CD8-positive, alpha-beta memory T cell (primary cell): ENCODE results near the gene PFKL. TPM values are rescaled to one million over a fixed set of nuclear protein-coding genes. Genes with fewer than 3 reads are reported as not detected.
"Not testable (repeated sequence)": the region's sequence is repeated elsewhere in the genome, so short reads cannot be mapped to it uniquely, and the experiment has no call there.

ENCODE experiments used
- CTCF ChIA-PET: fragments of 350-600 bp; sonication (Branson Sonifier 250); formaldehyde crosslinking; loops from one replicate; lab custom pipeline; 2021; ENCODE audit warnings: antibody characterized with exemption; lab: Charles Lee
- POLR2A ChIA-PET: fragments of 350-600 bp; sonication (Branson Sonifier 250); formaldehyde crosslinking; loops from one replicate; lab custom pipeline; 2021; ENCODE audit warnings: antibody characterized with exemption; lab: Charles Lee
- DNase-seq, 5 donors: peaks; one replicate each; pipeline versions ENCODE4 v3.0.0 to v3.0.0-alpha.2; 2020 to 2022; ENCODE audit warnings: mixed read lengths in 1 of 5
- H3K27ac ChIP-seq: one replicate; pipeline ENCODE4 v1.7.0; 2013; ENCODE audit warnings: low read depth, mild to moderate bottlenecking, low read length, moderate library complexity
- H3K27me3 ChIP-seq: 2 replicates; pipeline ENCODE4 v1.7.0; 2013; ENCODE audit warnings: low read length, mild to moderate bottlenecking; ENCODE audit not compliant: insufficient read depth, poor library complexity, severe bottlenecking
- H3K36me3 ChIP-seq: 2 replicates; pipeline ENCODE4 v1.7.0; 2013; ENCODE audit warnings: mild to moderate bottlenecking, low read length, moderate library complexity; ENCODE audit not compliant: insufficient read depth
- H3K4me1 ChIP-seq: 2 replicates; pipeline ENCODE4 v1.7.0; 2013; ENCODE audit warnings: mild to moderate bottlenecking, low read length, moderate library complexity; ENCODE audit not compliant: insufficient read depth
- H3K4me3 ChIP-seq: 2 replicates; pipeline ENCODE4 v1.7.0; 2013; ENCODE audit warnings: mild to moderate bottlenecking, low read length
- H3K9me3 ChIP-seq: 2 replicates; pipeline ENCODE4 v1.7.0; 2013; ENCODE audit warnings: mild to moderate bottlenecking, low read length
- H3K27ac Mint-ChIP-seq, 8 donors: one replicate each; pipeline ENCODE4 v1.8.0; 2020 to 2021; ENCODE audit warnings: mixed read lengths in 8 of 8, mild to moderate bottlenecking in 6 of 8, inconsistent platforms in 3 of 8, moderate library complexity in 3 of 8
- H3K27me3 Mint-ChIP-seq, 2 donors: one replicate each; pipeline ENCODE4 v1.8.0; 2020 to 2021; ENCODE audit warnings: mixed read lengths in 2 of 2, mild to moderate bottlenecking in 1 of 2, moderate library complexity in 1 of 2
- H3K36me3 Mint-ChIP-seq, 3 donors: one replicate each; pipeline ENCODE4 v1.8.0; 2020 to 2021; ENCODE audit warnings: mixed read lengths in 3 of 3, inconsistent platforms in 1 of 3, mild to moderate bottlenecking in 1 of 3
- H3K4me1 Mint-ChIP-seq, 3 donors: one replicate each; pipeline ENCODE4 v1.8.0; 2020 to 2021; ENCODE audit warnings: mixed read lengths in 3 of 3, inconsistent platforms in 1 of 3, mild to moderate bottlenecking in 1 of 3
- H3K4me3 Mint-ChIP-seq, 7 donors: one replicate each; pipeline ENCODE4 v1.8.0; 2020 to 2021; ENCODE audit warnings: mixed read lengths in 7 of 7, mild to moderate bottlenecking in 6 of 7, moderate library complexity in 4 of 7, inconsistent platforms in 2 of 7
- H3K9me3 Mint-ChIP-seq, 5 donors: one replicate each; pipeline ENCODE4 v1.8.0; 2020 to 2022; ENCODE audit warnings: mixed read lengths in 5 of 5, mild to moderate bottlenecking in 3 of 5, moderate library complexity in 2 of 5, inconsistent platforms in 1 of 5
- polyA plus RNA-seq: library from polyadenylated mRNA; unstranded; fragments of 300-500 nt; fragmentation: Illumina TruSeq; gene quantifications from one replicate; pipeline ENCODE4 v1.2.3, GENCODE V29; 2021
- total RNA-seq, 2 experiments: library from RNA; stranded (reverse); gene quantifications; one replicate each; pipeline ENCODE4 v1.2.3, GENCODE V29; 2021

Gene PFKL
- total and polyA plus RNA-seq, 3 experiments from 2014 or later: 105 to 129 (median 122) TPM

- H3K36me3 Mint-ChIP-seq, DNase-seq, H3K27me3 Mint-ChIP-seq, H3K4me3 ChIP-seq, H3K27me3 ChIP-seq, CTCF ChIA-PET, H3K9me3 ChIP-seq, H3K4me3 Mint-ChIP-seq, POLR2A ChIA-PET, H3K9me3 Mint-ChIP-seq, H3K36me3 ChIP-seq, H3K4me1 ChIP-seq, H3K4me1 Mint-ChIP-seq, H3K27ac ChIP-seq: not testable (repeated sequence)
- H3K27ac Mint-ChIP-seq: peak overlapping the region in 1 of 8 donors; percentile 47
Measured at GRCh38 chr21:44283211-44283785, 16.6 kb upstream of the PFKL start.

GRCh38 chr21:44283948-44284347 lies 15.9 kb upstream of the PFKL start:
- ChIA-PET POLR2A (no interaction called here), CTCF (no interaction called here)
- no peaks in the 10 kb centered on the region for H3K27me3 ChIP-seq
- no peaks in the 10 kb centered on the region for H3K36me3 Mint-ChIP-seq
- H3K4me1 Mint-ChIP-seq: no peaks in the 10 kb centered on the region
- H3K9me3 ChIP-seq: no peaks in the 10 kb centered on the region
- no peak overlapping the region for H3K4me3 ChIP-seq
- no peaks in the 10 kb centered on the region for H3K36me3 ChIP-seq
- no peak overlapping the region for H3K27ac ChIP-seq
- no peak for DNase-seq
- no peaks in the 10 kb centered on the region for H3K4me1 ChIP-seq
- H3K9me3 Mint-ChIP-seq: no peaks in the 10 kb centered on the region
- peak overlapping the region in 1 of 8 donors; percentile 47 for H3K27ac Mint-ChIP-seq
- H3K27me3 Mint-ChIP-seq: peaks cover 6 to 8% of the 10 kb centered on the region in 2 donors
- H3K4me3 Mint-ChIP-seq: no peak overlapping the region

DNA sequence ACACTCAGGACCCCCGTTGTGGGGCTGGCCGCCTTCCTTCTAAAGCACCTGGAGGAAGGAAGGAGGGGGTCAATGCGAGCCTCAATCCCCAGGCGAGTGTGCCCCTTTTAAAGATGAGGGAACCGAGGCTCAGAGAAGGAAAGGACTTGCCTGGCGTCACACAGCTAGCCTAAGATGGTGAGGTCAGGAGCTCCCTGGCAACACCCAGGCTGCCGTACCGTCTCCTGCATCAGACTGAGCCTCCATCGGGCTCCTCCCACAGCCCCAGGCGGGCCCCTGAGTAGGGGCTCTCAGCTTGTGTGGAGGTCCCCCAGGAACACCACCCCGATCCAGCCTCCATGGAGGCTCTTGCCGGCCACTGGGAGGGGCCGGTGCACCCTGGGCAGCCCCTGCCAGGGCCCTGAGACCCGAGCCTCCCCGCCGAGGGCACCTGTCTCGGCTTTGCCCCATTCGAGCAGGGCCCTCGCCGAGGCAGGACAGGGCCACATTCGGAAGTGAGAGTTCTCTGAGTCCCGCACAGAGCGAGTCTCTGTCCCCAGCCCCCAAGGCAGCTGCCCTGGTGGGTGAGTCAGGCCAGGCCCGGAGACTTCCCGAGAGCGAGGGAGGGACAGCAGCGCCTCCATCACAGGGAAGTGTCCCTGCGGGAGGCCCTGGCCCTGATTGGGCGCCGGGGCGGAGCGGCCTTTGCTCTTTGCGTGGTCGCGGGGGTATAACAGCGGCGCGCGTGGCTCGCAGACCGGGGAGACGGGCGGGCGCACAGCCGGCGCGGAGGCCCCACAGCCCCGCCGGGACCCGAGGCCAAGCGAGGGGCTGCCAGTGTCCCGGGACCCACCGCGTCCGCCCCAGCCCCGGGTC lies 14.5 kb upstream of the PFKL start, which contains the start of gene AIRE:
Gene AIRE (plus strand): TSS at position 739 of the 855 bp plus-strand sequence. CDS start 131 bp downstream, outside the sequence.
- ChIA-PET CTCF (no interaction called here), POLR2A (no interaction called here)
- Mint-ChIP-seq H3K4me1 (peaks cover 0 to under 1% (median 0%) of the 10 kb centered on the region in 3 donors), H3K36me3 (no peaks in the 10 kb centered on the region), H3K4me3 (no peak within 1 kb of the TSS), H3K9me3 (no peaks in the 10 kb centered on the region), H3K27ac (no peak within 1 kb of the TSS), H3K27me3 (peaks cover 5 to 6% of the 10 kb centered on the region in 2 donors)
- H3K9me3 ChIP-seq: no peaks in the 10 kb centered on the region
- no peak for DNase-seq
- no peak within 1 kb of the TSS for H3K27ac ChIP-seq
- H3K27me3 ChIP-seq: no peaks in the 10 kb centered on the region
- no peaks in the 10 kb centered on the region for H3K36me3 ChIP-seq
- H3K4me3 ChIP-seq: no peak within 1 kb of the TSS
- no peaks in the 10 kb centered on the region for H3K4me1 ChIP-seq

DNA sequence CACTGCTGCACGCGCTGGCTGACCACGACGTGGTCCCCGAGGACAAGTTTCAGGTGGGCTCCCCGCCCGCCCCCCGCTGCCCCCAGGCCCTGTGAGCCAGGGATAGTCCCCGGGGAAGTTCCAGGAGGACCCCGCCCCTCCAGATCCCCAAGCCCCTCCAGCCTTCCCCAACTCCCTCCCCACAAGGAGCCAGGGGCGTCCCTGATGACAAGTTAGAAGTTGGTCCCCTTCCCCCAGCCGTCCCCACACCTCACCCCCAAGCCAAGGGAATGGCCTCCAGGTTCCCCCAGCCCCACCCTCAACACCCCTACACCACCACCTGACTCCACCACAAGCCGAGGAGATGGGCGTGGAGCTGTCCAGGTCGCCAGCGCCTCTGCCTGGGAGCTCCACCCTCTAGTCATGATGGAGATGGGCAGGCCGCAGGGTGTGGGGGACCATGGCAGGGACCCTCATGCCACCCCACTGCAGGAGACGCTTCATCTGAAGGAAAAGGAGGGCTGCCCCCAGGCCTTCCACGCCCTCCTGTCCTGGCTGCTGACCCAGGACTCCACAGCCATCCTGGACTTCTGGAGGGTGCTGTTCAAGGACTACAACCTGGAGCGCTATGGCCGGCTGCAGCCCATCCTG lies 13.7 kb upstream of the PFKL start:
- H3K4me3 ChIP-seq: no peak overlapping the region
- H3K27me3 ChIP-seq: no peaks in the 10 kb centered on the region
- H3K27ac ChIP-seq: no peak overlapping the region
- no peaks in the 10 kb centered on the region for H3K36me3 ChIP-seq
- CTCF ChIA-PET: no interaction called here
- H3K27ac Mint-ChIP-seq: no peak overlapping the region
- POLR2A ChIA-PET: interaction anchor here (0.7 kb wide), 1 partner anchor 164 kb away, joined by 6 read pairs; no protein-coding TSS in a partner anchor
- H3K4me1 Mint-ChIP-seq: peaks cover 0 to 2% (median 0%) of the 10 kb centered on the region in 3 donors
- H3K36me3 Mint-ChIP-seq: no peaks in the 10 kb centered on the region
- H3K4me1 ChIP-seq: no peaks in the 10 kb centered on the region
- no peak overlapping the region for H3K4me3 Mint-ChIP-seq
- no peaks in the 10 kb centered on the region for H3K9me3 Mint-ChIP-seq
- H3K9me3 ChIP-seq: no peaks in the 10 kb centered on the region
- DNase-seq: no peak
- H3K27me3 Mint-ChIP-seq: peaks cover 5 to 6% of the 10 kb centered on the region in 2 donors

- Mint-ChIP-seq H3K9me3 (no peaks in the 10 kb centered on the region), H3K4me3 (no peak overlapping the region), H3K4me1 (peaks cover 0 to 2% (median 0%) of the 10 kb centered on the region in 3 donors), H3K27ac (no peak overlapping the region), H3K27me3 (peaks cover 5 to 6% of the 10 kb centered on the region in 2 donors), H3K36me3 (no peaks in the 10 kb centered on the region)
- Histone ChIP-seq H3K27me3 (no peaks in the 10 kb centered on the region), H3K9me3 (no peaks in the 10 kb centered on the region), H3K27ac (no peak overlapping the region), H3K4me3 (no peak overlapping the region), H3K4me1 (no peaks in the 10 kb centered on the region), H3K36me3 (no peaks in the 10 kb centered on the region)
- no peak for DNase-seq
- POLR2A ChIA-PET: interaction anchor here (0.7 kb wide), 1 partner anchor 163 kb away, joined by 6 read pairs; no protein-coding TSS in a partner anchor
- CTCF ChIA-PET: interaction anchor here (0.9 to 1.4 kb wide), 2 partner anchors 9 to 10 kb away, joined by 3 read pairs; no protein-coding TSS in a partner anchor
Measured at GRCh38 chr21:44286716-44287632, 12.9 kb upstream of the PFKL start.

GRCh38 chr21:44288251-44289110 lies 11.4 kb upstream of the PFKL start:
- POLR2A ChIA-PET: no interaction called here

More at GRCh38 chr21:44288251-44289110, 11.4 kb upstream of the PFKL start:
- no peaks in the 10 kb centered on the region for H3K36me3 ChIP-seq
- H3K4me1 ChIP-seq: peaks cover 2% of the 10 kb centered on the region
- CTCF ChIA-PET: no interaction called here
- H3K27ac ChIP-seq: no peak overlapping the region
- no peak for DNase-seq
- H3K4me3 ChIP-seq: no peak overlapping the region
- peak overlapping the region in 1 of 7 donors; percentile 54 for H3K4me3 Mint-ChIP-seq
- H3K27ac Mint-ChIP-seq: no peak overlapping the region
- no peaks in the 10 kb centered on the region for H3K9me3 Mint-ChIP-seq
- no peaks in the 10 kb centered on the region for H3K36me3 Mint-ChIP-seq
- peaks cover 5 to 6% of the 10 kb centered on the region in 2 donors for H3K27me3 Mint-ChIP-seq
- no peaks in the 10 kb centered on the region for H3K9me3 ChIP-seq
- no peaks in the 10 kb centered on the region for H3K27me3 ChIP-seq
- H3K4me1 Mint-ChIP-seq: peaks cover 0 to 8% (median 3%) of the 10 kb centered on the region in 3 donors
